Limb (tissue), 2 donors: ENCODE measurements around the gene MASP2.
"Not testable (repeated sequence)": the region's sequence is repeated elsewhere in the genome, so short reads cannot be mapped to it uniquely, and the experiment has no call there.

Experiments
- DNase-seq, 2 donors: peaks; one replicate each; pipeline ENCODE4 v3.0.0-alpha.2; 2016; ENCODE audit errors: extremely low spot score in 2 of 2

MASP2 gene

DNA sequence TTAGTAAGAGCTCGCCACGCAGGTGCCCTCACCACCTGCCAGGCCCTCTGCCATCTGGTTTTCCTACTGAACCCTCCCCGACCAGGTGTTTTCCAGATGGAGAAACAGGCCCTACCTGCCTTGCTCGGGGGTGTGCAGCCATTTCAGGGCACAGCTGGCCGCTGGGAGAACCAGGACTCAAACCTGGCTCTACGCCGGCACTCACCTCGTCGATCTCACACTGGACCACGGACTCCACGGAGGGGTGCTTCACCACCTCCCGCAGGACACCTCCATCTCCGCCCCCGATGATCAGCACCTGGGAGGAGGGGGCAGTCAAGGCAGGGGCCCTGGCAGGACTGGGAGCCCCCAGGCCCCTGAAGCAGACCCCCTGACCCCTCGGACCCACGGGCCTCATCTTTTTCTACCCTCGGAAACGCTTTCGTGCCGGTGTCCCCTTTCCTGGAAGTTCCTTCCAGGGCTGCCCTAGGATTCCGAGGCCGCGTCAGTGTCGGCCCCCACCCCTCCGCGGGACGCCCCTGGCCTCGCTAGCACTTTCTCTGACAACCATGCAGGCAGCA is 11.6 kb upstream of the MASP2 start:
- no peak for DNase-seq

- no peak for DNase-seq
These were observed 11.0 kb upstream of the MASP2 start for GRCh38 chr1:11058026-11058425.

- no peak for DNase-seq
These were observed 10.4 kb upstream of the MASP2 start for GRCh38 chr1:11057477-11057876.

- no peak for DNase-seq
These were observed 9.5 kb upstream of the MASP2 start for GRCh38 chr1:11056504-11056903.

- no peak for DNase-seq
These were observed 8.6 kb upstream of the MASP2 start for GRCh38 chr1:11055676-11056075.

DNA sequence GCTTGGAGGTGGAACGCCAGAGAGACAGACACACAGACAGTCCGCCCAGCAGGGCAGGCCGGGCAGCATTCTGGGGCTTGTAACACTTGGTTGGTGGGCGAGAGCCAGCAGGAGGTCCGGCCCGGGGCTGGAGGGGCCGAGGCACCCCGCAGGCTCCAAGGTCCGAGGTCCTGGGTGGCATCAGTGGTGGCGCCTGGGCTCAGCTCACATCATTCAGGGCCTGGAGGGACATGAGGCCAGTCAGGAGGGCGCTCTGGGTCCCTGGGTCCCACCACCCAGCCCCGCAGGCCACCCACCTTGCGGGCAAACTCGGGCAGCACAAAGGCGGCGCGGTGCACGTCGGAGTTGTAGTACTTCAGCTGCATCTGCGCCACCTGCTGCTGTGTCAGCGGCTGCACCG is 7.6 kb upstream of the MASP2 start:
- DNase-seq, result no peak

- no peak for DNase-seq
These were observed 7.1 kb upstream of the MASP2 start for GRCh38 chr1:11054181-11054580.

- peak in 1 of 2 donors; percentile 57 for DNase-seq
These were observed 6.7 kb upstream of the MASP2 start for GRCh38 chr1:11053758-11054137.

DNA sequence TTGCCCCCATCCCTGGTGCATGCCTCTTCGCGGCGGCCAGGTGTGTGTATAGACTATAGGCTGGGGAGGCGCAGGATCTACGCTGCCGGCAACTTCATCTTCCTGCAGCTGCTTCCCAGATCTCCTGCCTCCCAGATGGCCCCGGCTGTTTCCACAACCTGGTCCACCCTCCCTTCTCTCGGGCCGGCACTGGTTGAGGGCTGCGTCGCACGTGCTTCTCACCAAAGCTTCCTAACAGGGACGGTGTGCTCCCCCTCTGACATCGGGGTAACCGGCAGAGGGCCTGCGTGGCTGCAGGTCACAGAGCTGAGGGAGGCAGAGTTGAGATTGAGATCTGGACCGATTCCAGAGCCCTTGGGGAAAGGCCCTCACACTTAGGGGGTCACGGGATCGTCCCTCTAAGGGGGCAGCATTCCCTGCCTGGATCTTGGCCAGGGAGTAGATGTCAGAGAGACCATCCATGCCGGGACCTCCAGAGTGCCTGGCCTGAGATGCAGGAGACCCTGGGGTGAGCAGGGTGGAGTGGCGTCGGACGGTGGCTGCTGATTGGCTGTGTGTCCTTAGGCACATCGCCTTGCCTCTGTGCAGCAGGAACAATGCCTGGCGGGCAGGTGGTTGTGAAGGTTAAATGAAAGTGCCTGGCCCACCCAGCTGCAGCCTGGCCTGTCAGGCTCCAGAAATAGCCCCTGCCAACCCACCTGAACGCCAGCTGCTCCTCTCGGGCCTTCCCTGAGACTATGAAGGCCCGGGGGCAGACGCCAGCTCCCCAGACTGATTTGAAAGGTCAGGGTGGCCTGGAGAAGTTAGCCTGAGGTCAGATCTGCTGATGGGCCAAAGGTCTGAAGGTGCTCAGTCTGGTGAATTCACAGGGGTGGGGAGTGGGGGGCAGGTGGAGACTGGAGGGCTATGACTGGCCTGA is 6.1 kb upstream of the MASP2 start:
- DNase-seq, result peak; percentile 36 to 56

- DNase-seq, result no peak
These were observed 4.9 kb upstream of the MASP2 start for GRCh38 chr1:11051781-11052511.

- not testable (repeated sequence) for DNase-seq
These were observed 4.1 kb upstream of the MASP2 start for GRCh38 chr1:11051121-11051520.

DNA sequence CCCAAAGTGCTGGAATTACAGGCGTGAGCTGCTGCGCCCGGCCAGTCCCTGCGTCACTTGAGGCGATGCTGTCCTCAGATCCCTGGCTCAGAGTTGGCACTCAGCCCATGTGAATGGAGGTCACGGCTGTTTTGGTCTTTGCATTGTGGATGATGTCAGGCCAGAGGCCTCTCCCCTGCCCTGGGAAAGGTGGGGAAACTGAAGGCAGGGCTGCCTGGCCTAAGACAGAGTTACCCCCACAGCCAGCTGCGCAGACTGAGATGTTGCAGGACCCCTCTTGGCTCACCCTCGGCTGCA is 821 bp downstream of the MASP2 start:
- DNase-seq, result no peak

DNA sequence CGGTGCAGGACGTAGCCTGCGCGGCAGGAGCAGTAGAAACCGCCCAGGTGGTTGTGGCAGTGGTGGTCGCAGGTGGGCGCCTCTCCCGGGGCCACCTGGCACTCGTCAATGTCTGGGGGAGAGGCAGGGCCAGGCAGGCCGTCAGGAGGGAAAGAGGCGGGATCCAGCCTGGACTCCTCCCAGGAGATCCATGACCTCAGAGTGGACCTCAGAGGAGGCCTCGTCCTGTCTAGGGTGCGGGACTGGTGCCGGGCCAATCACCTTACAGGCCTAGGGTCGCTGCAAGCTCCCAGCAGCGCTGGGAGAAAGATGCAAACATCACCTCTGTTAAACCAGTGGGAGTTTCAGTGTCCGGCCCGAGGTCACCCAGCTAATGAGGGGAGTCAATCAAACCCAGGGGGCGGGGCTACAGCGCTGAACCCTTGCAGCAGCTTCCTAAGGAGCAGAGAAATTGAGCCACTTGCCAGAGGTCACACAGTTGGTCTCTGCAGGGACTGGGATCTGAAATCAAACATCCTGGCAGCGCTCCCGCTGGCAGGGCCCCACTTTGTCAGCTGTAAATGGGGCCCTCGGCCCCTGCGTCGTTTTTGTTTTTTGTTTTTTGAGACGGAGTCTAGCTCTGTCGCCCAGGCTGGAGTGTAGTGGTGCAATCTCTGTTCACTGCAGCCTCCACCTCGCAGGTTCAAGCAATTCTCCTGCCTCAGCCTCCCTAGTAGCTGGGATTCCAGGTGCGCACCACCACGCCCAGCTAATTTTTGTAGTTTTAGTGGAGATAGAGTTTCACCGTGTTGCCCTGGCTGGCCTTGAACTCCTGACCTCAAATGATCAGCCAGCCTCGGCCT is 1.4 kb downstream of the MASP2 start:
- DNase-seq, result no peak

- no peak for DNase-seq
These were observed 2.1 kb downstream of the MASP2 start for GRCh38 chr1:11044849-11045427.

DNA sequence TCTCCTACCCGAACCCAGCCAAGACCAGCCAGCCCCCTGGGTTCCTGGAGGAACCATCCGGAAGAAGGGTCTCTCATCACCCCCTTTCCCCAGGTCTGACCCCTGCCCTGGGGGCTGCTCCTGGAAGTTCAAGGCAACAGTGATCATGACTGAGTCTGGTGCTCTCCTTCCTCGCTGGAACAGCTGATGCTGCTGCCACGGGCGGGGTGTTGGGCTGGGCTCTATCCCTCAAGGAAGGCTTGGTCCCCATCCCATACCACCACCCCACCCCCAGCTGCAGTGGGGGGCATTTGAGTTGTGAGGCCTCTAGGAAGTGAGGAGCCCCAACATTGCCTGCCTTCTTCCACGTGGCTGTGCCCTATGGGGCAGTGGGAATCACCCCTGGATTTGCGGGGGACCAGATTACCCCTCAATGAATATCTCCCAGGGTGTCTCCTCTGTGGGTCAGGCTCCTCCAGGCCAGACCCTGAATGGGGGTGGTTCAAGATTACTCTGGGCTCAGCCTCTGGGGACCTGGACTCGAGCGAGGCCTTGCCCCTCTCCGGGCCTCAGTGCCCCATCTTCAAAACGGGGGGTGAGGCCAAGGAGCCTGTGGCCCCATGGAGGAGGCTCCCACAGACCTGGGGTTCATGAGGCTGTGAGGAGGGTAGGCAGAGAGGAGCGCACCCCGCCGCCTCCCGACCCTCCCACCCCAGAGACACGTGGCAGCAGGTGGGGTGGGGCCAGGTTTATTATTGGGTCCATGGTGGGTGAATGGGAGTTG is 2.8 kb downstream of the MASP2 start:
- no peak for DNase-seq

GRCh38 chr1:11042995-11043874 is 3.8 kb downstream of the MASP2 start:
- DNase-seq, result no peak

DNA sequence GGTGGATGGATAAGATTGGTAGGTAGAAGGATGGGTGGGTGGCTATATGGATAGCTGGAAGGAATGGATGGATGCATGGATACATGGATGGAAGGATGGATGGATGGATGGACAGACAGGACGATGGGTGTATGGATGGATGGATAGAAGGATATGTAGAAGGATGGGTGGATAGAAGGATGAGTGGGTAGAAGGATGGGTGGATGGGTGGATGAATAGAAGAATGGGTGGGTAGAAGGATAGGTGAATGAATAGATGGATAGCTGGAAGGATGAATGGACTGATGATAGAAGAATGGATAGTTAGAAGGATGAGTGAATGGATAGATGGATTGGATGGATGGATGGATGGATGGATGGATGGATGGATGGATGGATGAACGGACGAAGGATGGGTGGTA is 5.0 kb downstream of the MASP2 start:
- DNase-seq, result no peak

- no peak for DNase-seq
These were observed 6.0 kb downstream of the MASP2 start for GRCh38 chr1:11041048-11041447.

DNA sequence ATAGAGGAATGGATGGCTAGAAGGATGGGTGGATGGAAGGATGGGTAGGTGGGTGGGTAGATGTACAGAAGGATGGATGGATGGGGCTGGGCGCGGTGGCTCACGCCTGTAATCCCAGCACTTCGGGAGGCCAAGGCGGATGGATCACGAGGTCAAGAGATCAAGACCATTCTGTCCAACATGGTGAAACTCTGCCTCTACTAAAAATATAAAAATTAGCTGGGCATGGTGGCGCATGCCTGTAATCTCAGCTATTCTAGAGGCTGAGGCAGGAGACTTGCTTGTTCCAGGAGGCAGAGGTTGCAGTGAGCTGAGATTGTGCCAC is 7.0 kb downstream of the MASP2 start:
- DNase-seq, result not testable (repeated sequence)
